GM12878 (cell line): ENCODE measurements around the gene SIN3B. TPM values are rescaled to one million over a fixed set of nuclear protein-coding genes. Genes with fewer than 3 reads are reported as not detected.

Experiments
- ATAC-seq: fragments of 200-7000 bp; cut with Tn5 transposase; 3 replicates; pipeline ENCODE4 v1.9.1; 2020; ENCODE audit warnings: mild to moderate bottlenecking, moderate library complexity
- BruUV-seq: library from RNA; stranded (reverse); fragments of 400-500 nt; replicated peaks from 2 replicates; lab custom pipeline; 2021; lab: Mats Ljungman, UMichigan
- CTCF ChIA-PET: fragments of 300-600 bp; sonication (Branson Sonifier 250); formaldehyde crosslinking; extraction: SDS; loops from one replicate; lab custom pipeline; 2021; ENCODE audit warnings: inconsistent platforms; lab: Yijun Ruan, JAX
- POLR2A ChIA-PET: fragments of 350-600 bp; formaldehyde crosslinking; extraction: SDS; loops from one replicate; lab custom pipeline; 2021; ENCODE audit warnings: inconsistent platforms; lab: Charles Lee
- RAD21 ChIA-PET: fragments of 300-600 bp; sonication (Branson Sonifier 250); formaldehyde crosslinking; loops from one replicate; lab custom pipeline; 2023; ENCODE audit warnings: antibody characterized with exemption; ENCODE audit not compliant: unreplicated experiment; lab: Charles Lee
- SMC1A ChIA-PET: fragments of 300-600 bp; sonication (Branson Sonifier 250); formaldehyde crosslinking; loops from one replicate; lab custom pipeline; 2023; ENCODE audit not compliant: unreplicated experiment, uncharacterized antibody; lab: Charles Lee
- DNase-seq: peaks from one replicate; pipeline ENCODE4 v3.0.0-alpha.2; 2011; ENCODE audit warnings: low read depth, low spot score
- FAIRE-seq: peaks from 3 replicates; lab custom pipeline; 2011; peaks lifted over from hg19 to GRCh38; lab: Jason Lieb, UNC
- H2AFZ ChIP-seq: 2 replicates; pipeline ENCODE4 v1.6.0; 2011; ENCODE audit warnings: low read depth, low read length, control low read depth; ENCODE audit not compliant: control insufficient read depth
- H3K27ac ChIP-seq: 2 replicates; pipeline ENCODE4 v1.5.1; 2011; ENCODE audit warnings: control low read depth; ENCODE audit not compliant: control insufficient read depth, insufficient read depth
- H3K27me3 ChIP-seq, 2 experiments: replicated peaks in 1 of 2; 2 replicates each; pipeline versions ENCODE4 v1.6.0 to v1.6.1; 2011; ENCODE audit warnings: low read length in 1 of 2; ENCODE audit not compliant: control insufficient read depth in 2 of 2, insufficient read depth in 2 of 2
- H3K36me3 ChIP-seq, 2 experiments: 2 replicates each; pipeline ENCODE4 v1.5.1; 2011; ENCODE audit warnings: low read length in 1 of 2; ENCODE audit not compliant: control insufficient read depth in 2 of 2, insufficient read depth in 2 of 2
- H3K4me1 ChIP-seq: 2 replicates; pipeline ENCODE4 v1.6.1; 2011; ENCODE audit warnings: mild to moderate bottlenecking, low read length, moderate library complexity, mixed read lengths; ENCODE audit not compliant: control insufficient read depth, insufficient read depth
- H3K4me2 ChIP-seq: 2 replicates; pipeline ENCODE4 v1.6.0; 2011; ENCODE audit warnings: control low read depth; ENCODE audit not compliant: control insufficient read depth, insufficient read depth
- H3K4me3 ChIP-seq: fragments of 200-600 bp; sonication (generic); 2 replicates; pipeline ENCODE4 v1.5.1; 2016
- H3K79me2 ChIP-seq: 2 replicates; pipeline ENCODE4 v1.6.0; 2011; ENCODE audit warnings: low read length; ENCODE audit not compliant: control insufficient read depth, insufficient read depth
- H3K9ac ChIP-seq: 2 replicates; pipeline ENCODE4 v1.8.0; 2011; ENCODE audit warnings: low read length, control low read depth, mixed read lengths; ENCODE audit not compliant: control insufficient read depth, insufficient read depth
- H3K9me3 ChIP-seq: replicated peaks from 3 replicates; pipeline ENCODE4 v1.5.1; 2011; ENCODE audit warnings: mild to moderate bottlenecking, low read length; ENCODE audit not compliant: control insufficient read depth, insufficient read depth
- H4K20me1 ChIP-seq: 2 replicates; pipeline ENCODE4 v1.6.0; 2011; ENCODE audit not compliant: control insufficient read depth, insufficient read depth
- BCL3 ChIP-seq: IDR thresholded peaks from 2 replicates; pipeline ENCODE4 v1.6.1; 2011; ENCODE audit warnings: borderline replicate concordance, low read depth, mild to moderate bottlenecking, moderate library complexity, low read length; ENCODE audit not compliant: insufficient read depth, poor library complexity, severe bottlenecking
- ELK1 ChIP-seq: IDR thresholded peaks from 2 replicates; pipeline ENCODE4 v1.6.1; 2012; ENCODE audit warnings: low read depth, low read length, improper control_type of control experiment
- FOS ChIP-seq: IDR thresholded peaks from 3 replicates; pipeline ENCODE4 v1.6.1; 2011; ENCODE audit warnings: borderline replicate concordance; ENCODE audit not compliant: insufficient read length; ENCODE audit errors: extremely low read depth
- PML ChIP-seq: IDR thresholded peaks from 2 replicates; pipeline ENCODE4 v1.6.1; 2012; ENCODE audit warnings: low read length, inconsistent platforms
- POLR2A ChIP-seq: IDR thresholded peaks from 2 replicates; pipeline ENCODE4 v1.6.1; 2011; ENCODE audit warnings: low read depth, mild to moderate bottlenecking, low read length
- REST ChIP-seq: IDR thresholded peaks from 2 replicates; pipeline ENCODE4 v1.6.1; 2012; ENCODE audit warnings: mild to moderate bottlenecking, low read depth, low read length
- SRF ChIP-seq, 2 experiments: IDR thresholded peaks; 2 replicates each; pipeline ENCODE4 v1.6.1; 2011; ENCODE audit warnings: low read depth in 2 of 2, low read length in 2 of 2, mild to moderate bottlenecking in 1 of 2, moderate library complexity in 1 of 2
- STAT1 ChIP-seq: fragments of 450-650 bp; conservative IDR thresholded peaks from 2 replicates; pipeline ENCODE4 v1.6.1; 2014; ENCODE audit warnings: antibody characterized with exemption, mild to moderate bottlenecking
- ZNF207 ChIP-seq: fragments of 450-650 bp; IDR thresholded peaks from 2 replicates; pipeline ENCODE4 v1.6.1; 2014; ENCODE audit warnings: antibody characterized with exemption, mild to moderate bottlenecking, borderline replicate concordance
- ZNF384 ChIP-seq: IDR thresholded peaks from 2 replicates; pipeline ENCODE4 v1.6.1; 2012; ENCODE audit warnings: low read depth, mild to moderate bottlenecking, low read length, improper control_type of control experiment, borderline replicate concordance
- ZSCAN29 ChIP-seq: fragments of 450-650 bp; IDR thresholded peaks from 2 replicates; pipeline ENCODE4 v1.6.1; 2017; ENCODE audit warnings: mild to moderate bottlenecking, moderate library complexity
- WGBS: methylation state at CpG from one replicate; pipeline ENCODE4 v1.1.6; 2016; ENCODE audit warnings: low lambda C conversion rate; ENCODE audit not compliant: insufficient replicate concordance, insufficient coverage; ENCODE audit errors: missing lambda C conversion rate; 5-methylcytosine and 5-hydroxymethylcytosine counted together
- in situ Hi-C: fragments of 300-500 bp; cut with MboI; formaldehyde crosslinking; loops from 9 replicates; pipeline ENCODE4 v1.14.3; 2018; ENCODE audit warnings: mixed read lengths
- intact Hi-C: fragments of 100-400 bp; cut with micrococcal nuclease; formaldehyde crosslinking; loops from one replicate; pipeline ENCODE4 v1.14.2; 2022; ENCODE audit not compliant: unreplicated experiment
- polyA plus RNA-seq, 11 experiments: library from polyadenylated mRNA; depleted of rRNA in 4 of 11; unstranded in 6 of 11; stranded (reverse) in 5 of 11; fragments of >200 nt; fragmentation: Nextera tagmentation in 4 of 11; fragmentation: Illumina TruSeq in 1 of 11; extraction: Ambion mirVana in 4 of 11; extraction: Trizol in 1 of 11; gene quantifications; 1 replicate in 1 of 11; 2 replicates in 10 of 11; pipeline versions ENCODE4 v1.2.1 to v1.2.3, GENCODE V29; 2011 to 2016; ENCODE audit warnings: inconsistent platforms in 2 of 11, missing spikeins in 2 of 11, low read depth in 1 of 11
- total RNA-seq, 4 experiments: library from RNA; depleted of rRNA in 3 of 4; stranded (reverse); fragments of >200 nt in 3 of 4; fragmentation: Illumina TruSeq in 1 of 4; extraction: Trizol in 1 of 4; gene quantifications; 2 replicates each; pipeline versions ENCODE4 v1.2.1 to v1.2.3, GENCODE V29; 2013 to 2021

The SIN3B gene
- total and polyA plus RNA-seq, 10 of the 15 experiments (the other 5 are each of a cell fraction or from before 2014, with no cell fraction given): 0.68 to 34.5 (median 15.8) TPM

- Histone ChIP-seq H3K4me3 (no peak overlapping the region), H3K27ac (no peak overlapping the region), H3K9me3 (no peaks in the 10 kb centered on the region; the same call in 2 of the 3 replicates), H3K9ac (no peak overlapping the region), H3K4me2 (no peak overlapping the region), H3K79me2 (no peaks in the 10 kb centered on the region), H3K27me3 (no peaks in the 10 kb centered on the region), H3K4me1 (no peaks in the 10 kb centered on the region), H4K20me1 (no peaks in the 10 kb centered on the region), H2AFZ (no peak overlapping the region), H3K36me3 (no peaks in the 10 kb centered on the region)
- intact Hi-C loops: no loop called here
- TF ChIP-seq SRF (IDR thresholded peaks at IDR 0.05; ENCODE audit: low read depth in 2 of 2, low read length in 2 of 2) (no peak), FOS (no peak), ZSCAN29 (no peak)
- no TSS peak for BruUV-seq
- DNase-seq (no peak), FAIRE-seq (no peak), ATAC-seq (no peak)
- WGBS: 0% methylated on average over 1 of the region's 1 CpG
- ChIA-PET POLR2A (no interaction called here), CTCF (no interaction called here), RAD21 (no interaction called here), SMC1A (no interaction called here)
- in situ Hi-C loops: no loop called here
These were observed 93.4 kb downstream of the SIN3B start for GRCh38 chr19:16922592-16922934.

GRCh38 chr19:16922949-16923348 lies 93.8 kb downstream of the SIN3B start:
- H3K27ac ChIP-seq: no peak overlapping the region
- intact Hi-C loops: no loop called here
- WGBS: 64% methylated on average over 13 of the region's 13 CpGs
- TF ChIP-seq STAT1 (no peak), POLR2A (no peak), ZNF207 (no peak), REST (no peak), ELK1 (no peak), BCL3 (no peak), SRF (IDR thresholded peaks at IDR 0.05; ENCODE audit: low read depth in 2 of 2, low read length in 2 of 2) (no peak), ZNF384 (no peak), PML (no peak)

More at GRCh38 chr19:16922949-16923348, 93.8 kb downstream of the SIN3B start:
- ChIA-PET POLR2A (no interaction called here), RAD21 (no interaction called here), CTCF (no interaction called here), SMC1A (no interaction called here)
- Histone ChIP-seq H2AFZ (no peak overlapping the region), H3K27me3 (no peaks in the 10 kb centered on the region), H4K20me1 (no peaks in the 10 kb centered on the region), H3K9ac (no peak overlapping the region), H3K9me3 (no peaks in the 10 kb centered on the region; the same call in 2 of the 3 replicates), H3K4me2 (no peak overlapping the region), H3K79me2 (no peaks in the 10 kb centered on the region), H3K36me3 (no peaks in the 10 kb centered on the region), H3K4me3 (no peak overlapping the region), H3K4me1 (no peaks in the 10 kb centered on the region)
- BruUV-seq: no TSS peak
- no peak for DNase-seq
- in situ Hi-C loops: no loop called here
- no peak for FAIRE-seq
- no peak for ATAC-seq
